Epidermal melanocyte (primary cell): ENCODE measurements around the gene MGAT3.
"Not testable (repeated sequence)": the region's sequence is repeated elsewhere in the genome, so short reads cannot be mapped to it uniquely, and the experiment has no call there.

Experiments
- DNase-seq: peaks from one replicate; pipeline ENCODE4 v3.0.0; 2011; ENCODE audit warnings: low spot score; ENCODE audit not compliant: insufficient read length

Gene MGAT3

GRCh38 chr22:39510529-39511149 is 53.8 kb downstream of the MGAT3 start:
- DNase-seq = no peak

- no peak for DNase-seq
Measured at GRCh38 chr22:39511226-39511625, 54.4 kb downstream of the MGAT3 start.

GRCh38 chr22:39512026-39512425 is 55.2 kb downstream of the MGAT3 start:
- DNase-seq = no peak

- no peak for DNase-seq
Measured at GRCh38 chr22:39513791-39514190, 57.0 kb downstream of the MGAT3 start.

- peak; percentile 58 for DNase-seq
Measured at GRCh38 chr22:39514373-39514973, 57.7 kb downstream of the MGAT3 start.

- no peak for DNase-seq
Measured at GRCh38 chr22:39515266-39516050, 58.6 kb downstream of the MGAT3 start.

GRCh38 chr22:39517470-39517869 is 60.7 kb downstream of the MGAT3 start:
- DNase-seq = no peak

- no peak for DNase-seq
Measured at GRCh38 chr22:39518144-39518786, 61.5 kb downstream of the MGAT3 start.

- peak; percentile 69 for DNase-seq
Measured at GRCh38 chr22:39518996-39519680, 62.3 kb downstream of the MGAT3 start.

GRCh38 chr22:39519681-39520225 is 62.9 kb downstream of the MGAT3 start:
- DNase-seq = peak; percentile 99

GRCh38 chr22:39520226-39521105 is 63.7 kb downstream of the MGAT3 start, which contains the start of gene ATF4:
Gene ATF4 (plus strand): TSS chr22:39520562. CDS start chr22:39521446, 884 bp downstream.
- DNase-seq = peak; percentile 91

- peak; percentile 55 for DNase-seq
Measured at GRCh38 chr22:39521106-39521885, 64.5 kb downstream of the MGAT3 start.

- DNase-seq = not testable (repeated sequence)
Measured at GRCh38 chr22:39522091-39522490, 65.3 kb downstream of the MGAT3 start.

GRCh38 chr22:39522567-39523300 is 65.9 kb downstream of the MGAT3 start:
- DNase-seq = no peak

GRCh38 chr22:39524089-39524752 is 67.4 kb downstream of the MGAT3 start:
- DNase-seq = no peak

GRCh38 chr22:39524753-39525657 is 68.2 kb downstream of the MGAT3 start:
- no peak for DNase-seq

GRCh38 chr22:39525658-39525975 is 68.8 kb downstream of the MGAT3 start:
- no peak for DNase-seq
